HG03045 (cell line): ENCODE results near the gene MRPS12.

Experiments
- ATAC-seq: cut with Tn5 transposase; IDR thresholded peaks from one replicate; pipeline ENCODE4 v1.9.1; 2021; ENCODE audit warnings: mild to moderate bottlenecking, moderate library complexity; ENCODE audit not compliant: unreplicated experiment

Gene MRPS12

DNA sequence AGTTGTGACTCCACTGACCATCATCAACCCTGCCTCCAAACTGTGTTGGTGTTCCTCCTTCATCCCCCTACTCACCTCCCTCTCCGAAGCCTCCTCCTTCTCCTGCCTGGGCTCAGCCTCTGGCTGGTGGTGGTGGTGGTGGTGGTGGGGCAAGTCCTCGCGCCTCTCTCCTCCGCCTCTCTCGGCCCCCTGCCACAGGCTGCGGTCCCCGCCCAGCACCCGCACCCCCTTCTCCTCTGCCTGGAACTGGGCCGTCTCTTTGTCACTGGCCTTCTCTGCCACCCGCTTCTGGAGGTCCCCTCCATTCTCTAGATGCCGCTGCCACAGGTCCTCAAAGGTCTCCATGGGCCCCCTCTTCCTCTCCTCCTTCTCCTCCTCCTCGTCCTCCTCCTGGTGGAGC lies 20.3 kb upstream of the MRPS12 start:
- no peak for ATAC-seq

DNA sequence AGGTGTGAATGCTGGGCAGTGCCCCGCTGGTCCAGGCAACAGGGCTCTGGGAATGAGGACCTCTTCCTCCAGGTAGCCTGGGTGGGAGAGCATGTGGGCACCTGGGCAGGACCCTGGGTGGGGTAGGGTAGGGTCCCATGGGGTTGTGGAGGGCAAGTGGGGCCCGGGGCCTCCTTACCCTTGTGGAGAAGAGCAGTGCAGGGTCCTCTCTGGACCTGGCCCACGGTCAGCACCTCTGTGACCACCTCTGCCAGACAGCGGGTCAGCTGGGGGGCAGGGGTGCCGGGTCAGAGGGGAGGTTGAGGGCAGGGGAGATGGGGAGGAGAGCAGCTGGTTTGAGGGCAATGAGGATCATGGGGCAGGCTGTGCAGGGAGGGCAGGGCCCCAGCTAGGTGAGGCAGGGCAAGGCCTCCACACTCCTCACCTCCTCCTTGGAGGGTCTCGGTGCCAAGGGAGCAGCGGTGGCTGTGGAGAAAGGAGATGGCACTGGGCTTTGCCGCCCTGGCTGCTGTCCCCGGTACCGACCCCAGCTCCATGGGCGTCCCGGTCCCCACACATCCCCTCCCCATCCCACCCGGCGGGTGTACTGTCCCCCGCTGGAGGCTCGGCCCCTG lies 19.2 kb upstream of the MRPS12 start:
- no peak for ATAC-seq

DNA sequence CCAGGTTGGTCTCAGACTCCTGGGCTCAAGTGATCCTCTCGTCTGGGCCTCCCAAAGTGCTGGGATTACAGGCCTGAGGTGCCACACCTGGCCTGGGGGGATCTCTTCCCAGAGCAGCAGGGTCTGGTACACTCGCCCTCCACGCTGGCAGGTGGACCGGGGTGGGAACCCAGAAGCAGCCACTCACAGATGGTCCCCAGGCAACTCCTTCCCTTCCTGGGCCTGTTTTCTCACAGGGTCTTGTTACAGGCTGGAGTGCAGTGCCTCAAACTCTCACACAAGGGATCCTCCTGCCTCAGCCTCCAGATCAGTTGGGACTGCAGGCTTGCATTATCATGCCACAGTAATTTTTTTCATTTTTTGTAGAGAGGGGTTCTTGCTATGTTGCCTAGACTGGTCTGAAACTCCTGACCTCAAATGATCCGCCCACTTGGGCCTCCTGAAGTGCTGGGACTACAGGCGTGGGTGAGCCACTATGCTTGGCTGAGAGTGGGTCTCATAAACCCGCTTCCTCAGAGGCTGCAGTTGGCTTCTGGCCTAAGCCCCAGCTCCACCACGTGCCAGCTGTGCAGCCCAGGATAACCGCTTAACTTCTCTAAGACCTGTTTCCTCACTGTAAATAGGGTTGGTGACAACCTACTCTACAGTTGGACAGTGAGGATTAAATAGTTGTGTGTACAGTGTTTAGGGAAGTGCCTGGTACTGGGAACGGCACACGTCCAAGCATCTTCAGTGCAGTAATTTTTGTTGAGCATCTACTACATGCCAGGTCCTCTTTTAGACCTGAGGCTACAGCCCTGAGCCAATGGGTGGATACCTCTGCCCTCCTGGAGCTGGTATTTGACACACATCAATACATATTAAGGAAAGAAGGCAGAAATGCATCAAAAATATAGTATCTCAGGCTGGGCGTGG lies 17.9 kb upstream of the MRPS12 start:
- no peak for ATAC-seq

DNA sequence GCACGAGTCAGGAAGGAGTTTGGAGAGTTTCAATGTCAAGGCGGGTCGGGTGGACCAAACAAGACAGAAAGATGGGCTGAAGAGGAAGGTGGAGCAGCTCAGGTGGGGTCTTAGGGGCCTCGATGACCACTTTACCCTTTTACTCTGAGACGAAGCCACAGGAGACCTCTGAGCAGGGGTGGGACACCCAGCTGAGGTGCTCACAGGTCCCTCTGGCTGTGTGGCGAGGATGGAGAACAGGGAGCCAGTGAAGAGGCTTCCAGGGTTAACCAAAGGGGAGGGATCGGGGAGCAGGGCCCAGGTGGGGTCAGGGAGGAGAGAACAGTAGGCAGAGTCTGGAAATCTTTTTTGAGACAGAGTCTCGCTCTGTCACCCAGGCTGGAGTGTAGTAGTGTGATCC lies 16.8 kb upstream of the MRPS12 start:
- ATAC-seq: no peak

DNA sequence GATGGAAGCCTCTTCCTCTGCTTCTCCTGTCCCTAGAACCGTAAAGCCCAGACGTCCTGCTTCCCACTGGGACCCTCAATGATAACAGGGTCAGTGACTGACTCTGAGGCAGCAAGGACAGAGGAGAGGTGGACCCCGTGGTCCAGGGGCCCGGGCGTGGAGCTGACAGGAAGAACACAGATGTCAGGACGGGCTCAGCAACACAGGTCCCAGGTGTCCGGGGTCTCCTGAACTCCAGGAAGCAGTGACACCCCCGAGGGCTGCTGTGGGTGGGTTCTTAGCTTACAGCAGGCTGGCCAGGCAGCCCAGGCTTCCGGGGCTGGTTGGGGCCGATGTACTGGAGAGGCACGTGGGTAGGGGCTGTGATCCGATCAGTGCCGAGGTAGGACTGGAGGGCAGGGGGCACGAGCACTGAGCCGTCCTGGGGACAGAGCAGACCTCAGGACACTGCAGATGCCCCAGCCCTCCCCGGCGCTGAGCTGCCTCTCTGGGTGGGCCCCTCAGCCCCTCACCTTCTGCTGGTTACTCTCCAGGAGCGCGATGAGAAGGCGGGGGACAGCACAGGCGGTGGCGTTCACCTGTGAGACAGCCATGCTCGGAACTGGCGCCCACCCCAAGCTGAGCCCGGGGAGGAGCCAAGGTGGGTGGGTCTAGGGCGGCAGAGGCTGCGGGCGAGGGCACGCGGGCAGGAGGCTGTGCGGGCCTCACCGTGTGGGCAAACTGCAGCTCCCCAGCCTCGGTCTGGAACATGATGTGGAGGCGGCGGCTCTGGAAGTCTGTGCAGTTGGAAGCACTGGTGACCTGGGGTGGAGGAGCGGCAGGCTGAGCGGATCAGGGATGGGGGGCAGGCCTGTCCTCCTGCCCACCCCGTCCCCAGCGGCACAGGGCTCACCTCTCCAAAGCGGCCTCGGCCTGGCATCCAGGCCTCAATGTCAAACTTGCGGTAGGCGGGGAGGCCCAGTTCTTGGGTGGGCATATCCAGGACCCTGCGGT lies 15.1 kb upstream of the MRPS12 start:
- ATAC-seq: no peak

DNA sequence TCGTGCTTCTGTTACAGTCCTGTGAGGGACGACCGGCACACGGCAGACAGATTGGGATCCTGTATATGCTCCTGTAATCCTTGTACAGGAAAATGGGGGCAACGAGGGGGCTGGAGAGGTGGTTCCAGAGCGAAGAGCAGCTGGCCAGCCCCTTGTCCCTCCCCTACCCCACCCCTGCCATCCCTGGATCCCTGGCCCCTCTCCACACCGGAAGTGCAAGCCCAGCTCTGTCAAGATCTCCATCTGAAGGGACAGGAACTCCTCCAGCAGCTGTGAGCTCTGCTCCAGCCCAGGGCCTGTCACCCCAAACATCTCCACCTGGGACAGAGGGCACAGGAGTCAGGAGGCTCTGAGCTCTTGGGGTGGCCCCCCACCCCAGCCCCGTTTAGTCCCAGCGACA lies 13.2 kb upstream of the MRPS12 start:
- no peak for ATAC-seq

DNA sequence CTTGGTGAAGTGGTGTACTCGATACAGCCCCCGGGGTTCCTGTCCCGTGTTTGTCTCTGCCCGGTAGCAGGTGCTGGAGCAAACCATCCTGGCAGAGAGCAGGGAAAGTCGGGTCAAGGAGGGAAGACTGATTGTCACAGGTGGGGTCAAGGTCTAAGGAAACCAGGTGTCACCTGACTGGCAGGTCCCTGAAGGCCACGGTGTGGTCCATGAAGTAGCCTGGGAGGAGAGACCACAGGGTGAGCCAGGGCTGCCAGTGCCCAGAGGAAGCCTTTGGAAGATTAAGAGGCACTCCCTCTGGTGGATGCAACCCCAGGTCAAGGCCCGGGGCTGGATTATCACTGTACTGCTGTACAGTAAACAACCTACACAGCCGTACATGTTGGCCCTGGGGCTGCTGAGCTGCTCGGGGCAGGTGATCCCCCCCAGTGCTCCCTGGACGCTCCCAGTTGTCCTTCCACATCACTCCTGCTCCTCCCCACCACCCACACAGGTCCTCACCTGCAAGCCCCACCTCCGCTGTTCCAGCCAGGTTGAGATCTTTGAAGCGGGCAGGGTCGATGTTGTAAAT lies 12.7 kb upstream of the MRPS12 start:
- ATAC-seq: no peak

DNA sequence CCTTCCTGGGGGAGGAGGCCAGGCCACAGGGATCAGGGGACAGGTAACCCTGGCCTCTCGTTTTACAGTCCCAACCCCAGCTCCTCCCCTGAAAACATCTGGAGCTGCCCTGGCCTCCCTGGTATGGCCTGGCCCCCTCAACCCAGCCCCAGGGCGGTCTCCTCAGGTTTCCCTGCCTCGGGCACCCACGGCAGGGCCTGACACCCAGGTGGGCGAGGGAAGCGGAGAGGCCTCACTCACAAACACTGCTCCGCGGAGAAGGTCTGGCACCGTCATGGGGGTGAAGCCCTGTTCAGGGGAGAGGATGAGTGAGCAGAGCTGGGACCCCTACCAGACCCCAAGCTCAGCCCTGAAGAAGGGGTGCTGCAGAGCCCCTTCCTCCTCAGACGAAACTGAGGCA lies 12.2 kb upstream of the MRPS12 start:
- ATAC-seq: no peak

DNA sequence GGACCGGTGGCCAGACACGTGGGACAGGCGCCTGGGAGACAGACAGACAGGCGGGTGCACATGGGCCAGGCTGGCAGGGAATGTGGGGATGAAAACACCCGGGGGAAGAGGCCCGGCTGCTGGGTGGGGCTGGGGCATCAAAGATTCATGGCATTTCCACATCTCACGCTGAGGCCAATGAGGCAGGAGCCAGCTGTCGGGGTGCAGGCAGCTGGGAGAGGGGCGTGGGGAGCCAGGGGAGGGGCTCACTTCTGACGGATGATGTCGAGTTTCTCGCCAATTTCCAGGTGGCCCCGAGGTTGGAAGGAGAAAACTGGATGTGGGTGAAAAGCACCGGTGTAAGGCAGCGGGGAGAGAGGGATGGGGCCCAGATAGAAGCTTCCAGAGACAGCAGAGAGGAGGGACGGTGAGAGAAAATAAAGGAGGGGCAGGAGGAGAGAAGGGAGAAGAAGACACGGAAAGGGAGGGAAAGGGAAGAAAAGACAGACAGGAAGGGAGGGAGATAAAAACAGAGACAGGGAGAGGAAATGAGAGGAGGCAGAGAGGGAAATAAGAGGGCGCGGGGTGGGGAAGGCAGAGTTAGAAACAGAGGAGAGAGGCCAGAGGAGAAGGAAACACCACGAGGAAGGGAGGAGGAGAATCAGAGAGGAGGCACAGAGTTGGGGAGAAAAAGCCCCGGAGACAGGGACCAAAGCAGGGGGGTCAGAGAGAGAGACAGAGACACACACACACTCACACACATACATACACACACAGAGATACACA lies 10.7 kb upstream of the MRPS12 start:
- no peak for ATAC-seq

DNA sequence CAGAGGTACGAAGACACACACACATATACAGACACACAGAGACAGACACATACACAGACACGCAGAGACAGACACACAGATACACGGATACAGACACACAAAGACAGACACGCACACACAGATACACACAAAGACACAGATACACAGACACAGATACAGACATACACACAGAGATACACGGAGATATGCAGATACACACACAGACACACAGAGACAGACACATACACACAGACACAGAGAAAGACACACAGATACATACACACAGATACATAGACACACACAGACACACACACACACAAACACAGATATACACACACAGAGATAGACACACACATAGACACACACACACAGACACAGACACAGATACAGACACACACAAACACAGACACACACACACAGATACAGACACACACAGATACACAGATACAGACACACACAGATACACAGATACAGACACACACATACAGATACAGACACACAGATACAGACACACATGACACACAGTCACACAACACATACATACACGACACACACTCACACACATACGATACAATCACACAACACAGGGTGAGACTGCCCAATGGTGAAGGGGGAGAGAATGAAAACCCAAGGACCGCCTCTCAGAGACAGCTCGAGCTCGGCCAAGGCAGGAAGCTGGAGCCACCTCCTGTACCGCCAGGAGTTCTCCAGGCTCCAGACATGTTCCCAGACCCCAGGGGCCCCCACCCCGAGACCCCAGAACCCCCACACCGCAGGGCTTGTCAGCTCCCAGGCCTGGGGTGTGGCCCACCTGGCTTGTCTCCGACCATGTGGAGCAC lies 9.9 kb upstream of the MRPS12 start:
- ATAC-seq: no peak

DNA sequence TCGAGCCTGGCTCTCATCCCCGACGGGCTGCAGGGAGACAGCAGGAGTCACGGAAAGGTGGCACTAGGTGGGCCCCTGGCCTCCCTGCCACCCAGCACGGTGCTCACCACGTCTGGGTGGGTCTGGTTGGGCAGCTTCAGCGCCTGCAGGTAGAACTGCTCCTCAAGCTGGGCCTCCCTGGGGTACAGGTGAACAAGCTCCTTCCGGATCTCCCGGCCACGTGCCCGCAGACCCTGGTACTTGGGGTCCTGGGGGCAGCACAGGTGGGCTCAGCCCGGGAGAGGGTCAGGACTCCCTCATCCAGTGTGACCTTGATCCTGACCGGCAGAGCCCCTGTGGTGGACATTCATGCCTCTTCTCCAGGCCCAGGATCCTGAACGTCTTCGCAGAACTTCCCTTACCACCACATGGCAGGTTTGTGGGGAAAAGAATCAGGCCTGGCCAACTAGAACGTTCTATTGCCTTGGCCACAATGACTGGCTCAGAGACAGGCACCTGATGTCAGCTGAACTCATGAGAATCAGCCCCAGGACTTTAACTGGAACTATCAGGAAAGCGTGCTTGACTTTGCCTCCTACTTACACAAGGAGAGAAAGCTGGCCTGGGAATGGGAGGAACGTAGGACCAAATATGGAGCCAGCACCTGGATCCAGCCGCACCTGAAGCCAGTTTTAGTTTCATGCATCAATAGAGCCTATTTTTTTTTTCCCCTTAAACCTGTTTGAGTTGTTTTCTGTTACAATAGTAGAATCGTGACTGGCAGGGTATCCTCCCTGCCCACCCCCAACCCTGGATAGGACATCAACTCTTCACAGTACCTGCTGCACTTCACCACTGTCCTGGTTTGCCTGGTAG lies 9.1 kb upstream of the MRPS12 start:
- ATAC-seq: no peak

DNA sequence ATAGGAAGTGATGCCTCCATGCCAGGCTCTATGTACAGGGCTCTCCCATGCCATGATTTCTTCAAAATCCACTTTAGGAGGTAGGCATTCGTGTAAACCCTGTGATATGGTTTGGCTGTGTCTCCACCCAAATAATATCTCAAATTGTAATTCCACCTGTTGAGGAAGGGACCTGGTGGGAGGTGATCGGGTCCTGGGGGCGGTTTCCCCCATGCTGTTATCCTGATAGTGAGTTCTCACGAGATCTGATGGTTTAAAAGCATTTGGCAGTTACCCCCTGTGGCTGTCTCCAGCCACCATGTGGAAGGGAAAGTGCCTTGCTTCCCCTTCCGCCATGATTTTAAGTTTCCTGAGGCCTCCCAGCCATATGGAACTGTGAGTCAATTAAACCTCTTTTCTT lies 8.3 kb upstream of the MRPS12 start:
- ATAC-seq: no peak

DNA sequence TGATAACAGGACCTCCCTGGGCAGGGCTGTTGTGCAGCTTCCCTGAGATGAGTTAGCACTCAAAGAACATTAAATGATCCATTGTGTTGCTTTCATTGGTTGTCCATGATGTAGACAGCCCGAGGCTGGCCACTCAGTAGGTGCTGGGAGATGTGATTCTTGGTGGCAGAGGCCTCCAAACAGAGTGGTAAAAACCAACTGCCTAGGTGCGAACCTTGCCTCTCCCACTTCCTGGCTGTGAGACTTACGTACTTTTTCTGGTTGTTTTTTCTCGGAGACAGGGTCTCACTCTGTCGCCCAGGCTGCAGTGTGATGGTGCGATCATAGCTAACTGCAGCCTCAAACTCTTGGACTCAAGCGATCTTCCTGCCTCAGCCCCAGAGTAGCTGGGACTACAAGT lies 6.4 kb upstream of the MRPS12 start:
- no peak for ATAC-seq

DNA sequence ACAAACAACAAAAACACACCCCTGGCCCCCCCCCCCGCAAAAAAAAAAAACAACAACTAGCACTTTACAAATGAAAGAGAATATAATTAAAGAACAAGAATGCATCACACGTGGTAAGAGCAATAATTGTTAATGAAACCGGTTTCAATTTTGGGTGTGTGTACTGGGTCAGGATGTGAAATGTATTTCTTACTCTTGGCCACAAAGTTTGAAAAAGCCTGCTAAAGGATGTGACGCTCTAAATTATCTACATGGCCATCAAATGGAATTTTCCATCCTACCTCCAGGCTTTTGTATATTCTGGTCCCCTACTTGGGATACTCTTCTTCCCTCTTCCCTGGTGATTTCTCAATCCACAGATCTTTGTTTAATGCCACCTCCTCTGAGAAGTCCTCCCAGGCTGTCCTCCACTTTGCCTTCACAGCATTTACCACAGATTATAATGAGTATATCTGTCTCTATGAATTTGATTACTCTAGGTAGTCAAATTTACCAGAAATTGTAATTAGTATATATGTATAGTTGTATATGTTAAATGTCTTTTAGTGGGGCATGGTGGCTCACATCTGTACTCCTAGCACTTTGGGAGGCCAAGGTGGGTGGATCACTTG lies 2.2 kb upstream of the MRPS12 start:
- ATAC-seq: no peak

DNA sequence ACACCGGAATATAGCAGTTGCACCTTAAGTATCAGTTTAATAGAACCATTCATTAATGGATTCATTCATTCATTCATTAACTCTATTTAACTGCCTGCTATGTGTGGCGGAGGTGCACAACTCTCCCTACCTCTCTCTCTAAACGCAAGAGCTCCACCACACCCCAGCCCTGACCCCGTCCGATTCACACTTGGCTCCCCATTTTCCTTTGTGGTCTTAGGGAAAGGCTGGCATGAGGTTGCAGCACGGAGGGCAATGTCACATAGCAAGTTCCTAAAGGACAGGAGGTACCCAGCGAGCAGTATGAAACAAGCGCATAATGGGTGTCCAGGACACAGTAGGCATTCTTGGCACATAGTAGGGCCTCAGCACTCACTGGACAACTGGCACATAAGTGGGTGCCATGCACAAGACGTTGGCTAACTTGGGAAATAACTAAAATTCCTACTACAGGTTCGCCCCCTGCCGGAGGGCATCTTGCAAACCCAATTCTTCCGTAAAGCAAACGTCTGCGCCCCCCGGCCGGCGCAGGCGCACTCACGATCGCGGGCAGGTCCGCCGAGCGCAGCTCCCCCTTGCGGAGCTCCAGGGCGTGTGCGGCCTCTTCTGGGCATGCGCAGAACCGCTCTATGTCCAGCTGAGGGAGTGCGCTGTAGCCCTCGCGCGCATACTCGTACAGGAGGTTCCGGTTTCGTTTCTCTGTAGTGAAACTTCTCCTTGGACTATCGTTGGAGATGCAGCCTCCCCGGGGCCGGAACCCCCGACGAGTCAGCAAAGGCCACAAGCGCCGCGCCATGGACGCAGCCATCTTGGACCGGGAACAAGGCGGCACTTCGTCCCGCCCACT lies 592 bp upstream of the MRPS12 start, which contains the start of gene SARS2:
Gene SARS2 (minus strand): TSS at position 835 of the 847 bp plus-strand sequence. CDS start 27 bp downstream, at position 808.
- peak; percentile 67 for ATAC-seq

DNA sequence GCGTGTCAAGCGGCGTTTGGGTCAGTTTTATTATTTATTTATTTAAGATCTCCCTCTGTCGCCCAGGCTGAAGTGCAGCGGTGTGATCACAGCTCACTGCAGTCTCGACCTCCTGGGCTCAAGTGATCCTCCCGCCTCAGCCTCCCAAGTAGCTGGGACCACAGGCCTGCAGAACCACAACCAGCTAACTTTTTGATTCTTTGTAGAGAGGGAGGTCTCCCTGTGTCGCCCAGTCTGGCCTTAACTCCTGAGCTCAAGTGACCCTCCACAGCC lies 713 bp downstream of the MRPS12 start:
- no peak for ATAC-seq
